Esophagus muscularis mucosa (tissue), 4 donors: ENCODE results near the gene SORL1-AS1.

ENCODE experiments used
- DNase-seq: peaks from one replicate; pipeline ENCODE4 v3.0.0-alpha.2; 2017; ENCODE audit errors: extremely low spot score
- H3K27ac ChIP-seq, 4 donors: fragments of 200-600 bp; sonication (generic); replicated peaks in 1 of 4; 1 replicate in 3 of 4; 2 replicates in 1 of 4; pipeline ENCODE4 v1.5.1; 2016 to 2019; ENCODE audit warnings: mild to moderate bottlenecking in 1 of 4
- H3K27me3 ChIP-seq, 4 donors: fragments of 200-600 bp; sonication (generic); one replicate each; pipeline versions ENCODE4 v1.5.1 to v1.6.0; 2016 to 2019
- H3K36me3 ChIP-seq, 4 donors: fragments of 200-600 bp; sonication (generic); one replicate each; pipeline ENCODE4 v1.5.1; 2016 to 2019
- H3K4me1 ChIP-seq, 4 donors: fragments of 200-600 bp; sonication (generic); one replicate each; pipeline ENCODE4 v1.5.1; 2016 to 2019
- H3K4me3 ChIP-seq, 4 donors: fragments of 200-600 bp; sonication (generic); 1 replicate in 2 of 4; 2 replicates in 2 of 4; pipeline ENCODE4 v1.5.1; 2016 to 2019; ENCODE audit warnings: mild to moderate bottlenecking in 4 of 4, moderate library complexity in 1 of 4
- H3K9me3 ChIP-seq, 4 donors: fragments of 200-600 bp; sonication (generic); 1 replicate in 3 of 4; 2 replicates in 1 of 4; pipeline ENCODE4 v1.5.1; 2016 to 2019
- CTCF ChIP-seq, 3 experiments: fragments of 200-600 bp in 2 of 3; fragments of 450-650 bp in 1 of 3; sonication (generic) in 2 of 3; IDR thresholded peaks; one replicate each; pipeline ENCODE4 v1.5.1; 2017 to 2019; ENCODE audit warnings: antibody characterized with exemption in 3 of 3, mild to moderate bottlenecking in 2 of 3, moderate library complexity in 1 of 3
- EP300 ChIP-seq: sonication (generic); formaldehyde crosslinking; IDR thresholded peaks from one replicate; pipeline ENCODE4 v1.6.1; 2017; ENCODE audit warnings: antibody characterized with exemption
- POLR2A ChIP-seq: fragments of 450-650 bp; IDR thresholded peaks from one replicate; pipeline ENCODE4 v1.6.1; 2017; ENCODE audit warnings: antibody characterized with exemption, moderate library complexity, mild to moderate bottlenecking, low read depth
- POLR2AphosphoS5 ChIP-seq, 2 donors: sonication (generic); formaldehyde crosslinking; IDR thresholded peaks; one replicate each; pipeline ENCODE4 v1.6.1; 2017; ENCODE audit warnings: antibody characterized with exemption in 2 of 2
- WGBS: methylation state at CpG from one replicate; pipeline ENCODE4 v1.1.5; 2018; 5-methylcytosine and 5-hydroxymethylcytosine counted together
- intact Hi-C: fragments of 100-400 bp; cut with DNase I; formaldehyde crosslinking; loops from one replicate; pipeline ENCODE4 v1.15.1; 2023

Gene SORL1-AS1

GRCh38 chr11:121479698-121480238 is 27.0 kb upstream of the SORL1-AS1 start:
- no peaks in the 10 kb centered on the region for H3K9me3 ChIP-seq
- no peak overlapping the region for H3K27ac ChIP-seq
- no peaks in the 10 kb centered on the region for H3K27me3 ChIP-seq
- intact Hi-C loops = no loop called here
- TF ChIP-seq EP300 (no peak), POLR2A (no peak), CTCF (IDR thresholded peaks at IDR 0.05) (no peak), POLR2AphosphoS5 (IDR thresholded peaks at IDR 0.05) (no peak)
- no peak overlapping the region for H3K4me3 ChIP-seq
- no peaks in the 10 kb centered on the region for H3K4me1 ChIP-seq
- DNase-seq = no peak
- peaks cover 0 to 4% (median 0%) of the 10 kb centered on the region in 4 donors for H3K36me3 ChIP-seq
- WGBS = 87% methylated on average over 5 of the region's 7 CpGs

- H3K4me3 ChIP-seq = no peak overlapping the region
- H3K27ac ChIP-seq = no peak overlapping the region
- H3K27me3 ChIP-seq = no peaks in the 10 kb centered on the region
- WGBS = 39% methylated on average over 13 of the region's 25 CpGs
- no peak for DNase-seq
- intact Hi-C loops = no loop called here
- TF ChIP-seq POLR2A (no peak), POLR2AphosphoS5 (IDR thresholded peaks at IDR 0.05) (no peak), EP300 (no peak), CTCF (IDR thresholded peaks at IDR 0.05) (no peak)
- H3K9me3 ChIP-seq = no peaks in the 10 kb centered on the region
- H3K36me3 ChIP-seq = peaks cover 0 to 4% (median 0%) of the 10 kb centered on the region in 4 donors
- no peaks in the 10 kb centered on the region for H3K4me1 ChIP-seq
These were observed 26.3 kb upstream of the SORL1-AS1 start for GRCh38 chr11:121478895-121479697.

- H3K27me3 ChIP-seq = no peaks in the 10 kb centered on the region
- WGBS = 96% methylated on average over 18 of the region's 18 CpGs
- peaks cover 0 to 2% (median under 1%) of the 10 kb centered on the region in 4 donors for H3K4me1 ChIP-seq
- no peak overlapping the region for H3K4me3 ChIP-seq
- intact Hi-C loops = no loop called here
- TF ChIP-seq CTCF (IDR thresholded peaks at IDR 0.05) = no peak
- no peak for TF ChIP-seq POLR2A
- no peak for TF ChIP-seq POLR2AphosphoS5 (IDR thresholded peaks at IDR 0.05)
- TF ChIP-seq EP300 = no peak
- DNase-seq = no peak
- H3K9me3 ChIP-seq = no peaks in the 10 kb centered on the region
- no peak overlapping the region for H3K27ac ChIP-seq
- peaks cover 0 to 4% (median 0%) of the 10 kb centered on the region in 4 donors for H3K36me3 ChIP-seq
These were observed 25.6 kb upstream of the SORL1-AS1 start for GRCh38 chr11:121478226-121478894.

GRCh38 chr11:121476379-121477032 is 23.7 kb upstream of the SORL1-AS1 start:
- Histone ChIP-seq H3K27ac (no peak overlapping the region), H3K36me3 (peaks cover 0 to 4% (median 0%) of the 10 kb centered on the region in 4 donors), H3K4me3 (no peak overlapping the region), H3K4me1 (peaks cover 0 to 12% (median 10%) of the 10 kb centered on the region in 4 donors), H3K27me3 (no peaks in the 10 kb centered on the region), H3K9me3 (no peaks in the 10 kb centered on the region)
- no peak for DNase-seq
- TF ChIP-seq EP300 (no peak), POLR2A (no peak), CTCF (IDR thresholded peaks at IDR 0.05) (no peak), POLR2AphosphoS5 (IDR thresholded peaks at IDR 0.05) (no peak)
- WGBS = 71% methylated on average over 5 of the region's 5 CpGs
- intact Hi-C loops = no loop called here
